HCT116 (cell line): ENCODE measurements around the gene TCHP. TPM values are rescaled to one million over a fixed set of nuclear protein-coding genes. Genes with fewer than 3 reads are reported as not detected.

Source experiments
- ATAC-seq: fragments of 200-7000 bp; cut with Tn5 transposase; 2 replicates; pipeline ENCODE4 v1.9.1; 2020; ENCODE audit warnings: mild to moderate bottlenecking, moderate library complexity
- BruUV-seq: library from RNA; stranded (reverse); fragments of 400-500 nt; replicated peaks from 2 replicates; lab custom pipeline; 2021; lab: Mats Ljungman, UMichigan
- CTCF ChIA-PET: fragments of 300-600 bp; sonication (Branson Sonifier 250); formaldehyde crosslinking; loops from one replicate; lab custom pipeline; 2021; ENCODE audit warnings: antibody characterized with exemption; lab: Charles Lee
- POLR2A ChIA-PET: fragments of 300-600, 350-600 bp; sonication (Branson Sonifier 250); formaldehyde crosslinking; loops from one replicate; lab custom pipeline; 2021; ENCODE audit warnings: antibody characterized with exemption; lab: Charles Lee
- RAD21 ChIA-PET, 2 experiments: fragments of 300-600 bp; sonication (Branson Sonifier 250); formaldehyde crosslinking; loops; one replicate each; lab custom pipeline; 2023; ENCODE audit warnings: low total read pairs in 2 of 2; ENCODE audit not compliant: uncharacterized antibody in 2 of 2, unreplicated experiment in 2 of 2, low non-redundant PET in 1 of 2; lab: Charles Lee
- DNase-seq: peaks from one replicate; pipeline ENCODE4 v3.0.0-alpha.2; 2010; ENCODE audit warnings: low read depth, low spot score
- H2AFZ ChIP-seq: fragments of 200-600 bp; shearing (Covaris generic), sonication (generic); 2 replicates; pipeline ENCODE4 v1.6.1; 2017; ENCODE audit warnings: low read depth, mixed run types, mixed read lengths, antibody characterized with exemption, low read length; ENCODE audit not compliant: poor library complexity, severe bottlenecking
- H3K27ac ChIP-seq: 2 replicates; pipeline ENCODE4 v1.5.1; 2012; ENCODE audit warnings: low read depth, low read length
- H3K27me3 ChIP-seq: fragments of 200-600 bp; sonication (generic); 2 replicates; pipeline ENCODE4 v1.6.1; 2016; ENCODE audit warnings: mixed run types, low read length, mixed read lengths; ENCODE audit not compliant: insufficient read depth
- H3K36me3 ChIP-seq, 2 experiments: fragments of 200-500 bp in 1 of 2; fragments of 200-600 bp in 1 of 2; sonication (Bioruptor generic) in 1 of 2; sonication (generic) in 1 of 2; 2 replicates each; pipeline versions ENCODE4 v1.5.1 to v1.6.1; 2014 to 2016; ENCODE audit warnings: low read length in 2 of 2, inconsistent platforms in 1 of 2, mixed read lengths in 1 of 2, mixed run types in 1 of 2; ENCODE audit not compliant: insufficient read depth in 2 of 2, control insufficient read depth in 1 of 2
- H3K4me1 ChIP-seq, 2 experiments: fragments of 200-600 bp in 1 of 2; sonication (generic) in 1 of 2; 2 replicates each; pipeline versions ENCODE4 v1.5.1 to v1.6.1; 2012 to 2017; ENCODE audit warnings: low read length in 2 of 2, inconsistent platforms in 1 of 2, mild to moderate bottlenecking in 1 of 2, mixed read lengths in 1 of 2, mixed run types in 1 of 2, moderate library complexity in 1 of 2; ENCODE audit not compliant: insufficient read depth in 2 of 2, control insufficient read depth in 1 of 2
- H3K4me2 ChIP-seq: fragments of 200-600 bp; sonication (generic); 2 replicates; pipeline ENCODE4 v1.6.1; 2017; ENCODE audit warnings: mixed run types, low read length, mixed read lengths
- H3K4me3 ChIP-seq, 2 experiments: fragments of 200-600 bp in 1 of 2; sonication (generic) in 1 of 2; replicated peaks in 1 of 2; 2 replicates each; pipeline ENCODE4 v1.5.1; 2011 to 2016; ENCODE audit warnings: low read length in 2 of 2, control low read depth in 1 of 2, low read depth in 1 of 2, mild to moderate bottlenecking in 1 of 2, mixed read lengths in 1 of 2, mixed run types in 1 of 2
- H3K79me2 ChIP-seq: fragments of 200-600 bp; sonication (generic); 2 replicates; pipeline ENCODE4 v1.6.1; 2017; ENCODE audit warnings: mild to moderate bottlenecking, mixed run types, low read length, moderate library complexity, mixed read lengths; ENCODE audit not compliant: insufficient read depth
- H3K9ac ChIP-seq: fragments of 200-600 bp; sonication (generic); 2 replicates; pipeline ENCODE4 v1.6.1; 2016; ENCODE audit warnings: low read length, mixed read lengths
- H3K9me2 ChIP-seq: fragments of 200-600 bp; sonication (generic), shearing (Covaris generic); 2 replicates; pipeline ENCODE4 v1.6.1; 2017; ENCODE audit warnings: mixed run types, mild to moderate bottlenecking, moderate library complexity; ENCODE audit not compliant: insufficient read depth
- H3K9me3 ChIP-seq, 2 experiments: fragments of 200-500 bp in 1 of 2; fragments of 200-600 bp in 1 of 2; sonication (Bioruptor generic) in 1 of 2; sonication (generic) in 1 of 2; 2 replicates each; pipeline ENCODE4 v1.6.1; 2014 to 2017; ENCODE audit warnings: low read length in 2 of 2, mixed read lengths in 2 of 2, inconsistent platforms in 1 of 2, low read depth in 1 of 2, mild to moderate bottlenecking in 1 of 2, mixed run types in 1 of 2, moderate library complexity in 1 of 2; ENCODE audit not compliant: control insufficient read depth in 1 of 2, insufficient read depth in 1 of 2
- H4K20me1 ChIP-seq: fragments of 200-600 bp; sonication (generic), shearing (Covaris generic); 2 replicates; pipeline ENCODE4 v1.6.1; 2017; ENCODE audit warnings: mixed run types, mild to moderate bottlenecking, moderate library complexity; ENCODE audit not compliant: insufficient read depth
- EGR1 ChIP-seq: IDR thresholded peaks from 2 replicates; pipeline ENCODE4 v1.6.1; 2012; ENCODE audit warnings: low read depth
- ELF1 ChIP-seq: IDR thresholded peaks from 2 replicates; pipeline ENCODE4 v1.6.1; 2012; ENCODE audit warnings: low read depth, borderline replicate concordance
- EZH2phosphoT487 ChIP-seq: fragments of 200-600 bp; IDR thresholded peaks from 2 replicates; pipeline ENCODE4 v1.6.1; 2018; ENCODE audit warnings: antibody characterized with exemption, borderline replicate concordance
- FOSL1 ChIP-seq: IDR thresholded peaks from 2 replicates; pipeline ENCODE4 v1.6.1; 2012; ENCODE audit warnings: low read depth
- JUND ChIP-seq: IDR thresholded peaks from 2 replicates; pipeline ENCODE4 v1.6.1; 2012
- POLR2A ChIP-seq: IDR thresholded peaks from 2 replicates; pipeline ENCODE4 v1.7.0; 2011; ENCODE audit warnings: borderline replicate concordance; ENCODE audit not compliant: insufficient read depth, insufficient read length; ENCODE audit errors: extremely low read depth
- POLR2AphosphoS5 ChIP-seq: IDR thresholded peaks from 2 replicates; pipeline ENCODE4 v1.6.1; 2011; ENCODE audit warnings: mild to moderate bottlenecking, low read depth, low read length, moderate library complexity
- SIN3A ChIP-seq: IDR thresholded peaks from 2 replicates; pipeline ENCODE4 v1.6.1; 2012; ENCODE audit warnings: low read depth
- SP1 ChIP-seq: IDR thresholded peaks from 2 replicates; pipeline ENCODE4 v1.6.1; 2012; ENCODE audit warnings: low read depth
- TCF7L2 ChIP-seq: IDR thresholded peaks from 2 replicates; pipeline ENCODE4 v1.7.0; 2011; ENCODE audit warnings: borderline replicate concordance, inconsistent platforms; ENCODE audit not compliant: insufficient read depth, insufficient read length; ENCODE audit errors: extremely low read depth
- YY1 ChIP-seq: IDR thresholded peaks from 2 replicates; pipeline ENCODE4 v1.6.1; 2011; ENCODE audit warnings: low read length, low read depth, moderate library complexity, mild to moderate bottlenecking; ENCODE audit not compliant: insufficient replicate concordance; ENCODE audit errors: extremely low read depth
- ZFX ChIP-seq: fragments of 450-650 bp; IDR thresholded peaks from 2 replicates; pipeline ENCODE4 v1.6.1; 2017
- ZNF274 ChIP-seq: fragments of 200-500 bp; sonication (Bioruptor generic); IDR thresholded peaks from 2 replicates; pipeline ENCODE4 v1.6.1; 2014; ENCODE audit warnings: mild to moderate bottlenecking, low read depth, low read length, inconsistent platforms
- intact Hi-C: fragments of 100-400 bp; cut with micrococcal nuclease; formaldehyde crosslinking; loops from 2 replicates; pipeline ENCODE4 v1.10.0; 2022
- total RNA-seq: library from RNA; stranded (reverse); gene quantifications from one replicate; pipeline ENCODE4 v1.2.1, GENCODE V29; 2021; ENCODE audit not compliant: unreplicated experiment
- TF ChIP-seq, protein P1 (sequence below): IDR thresholded peaks from 2 replicates; pipeline ENCODE4 v1.6.1; 2011; ENCODE audit warnings: mild to moderate bottlenecking, low read length, moderate library complexity; ENCODE audit not compliant: insufficient replicate concordance; ENCODE audit errors: extremely low read depth
- TF ChIP-seq, protein P2 (sequence below): IDR thresholded peaks from 2 replicates; pipeline ENCODE4 v1.6.1; 2012
- TF ChIP-seq, protein P3 (sequence below): IDR thresholded peaks from 2 replicates; pipeline ENCODE4 v1.6.1; 2012; ENCODE audit warnings: low read depth

TCHP gene
- total RNA-seq, 1 experiment from 2014 or later, result 17.3 TPM

DNA sequence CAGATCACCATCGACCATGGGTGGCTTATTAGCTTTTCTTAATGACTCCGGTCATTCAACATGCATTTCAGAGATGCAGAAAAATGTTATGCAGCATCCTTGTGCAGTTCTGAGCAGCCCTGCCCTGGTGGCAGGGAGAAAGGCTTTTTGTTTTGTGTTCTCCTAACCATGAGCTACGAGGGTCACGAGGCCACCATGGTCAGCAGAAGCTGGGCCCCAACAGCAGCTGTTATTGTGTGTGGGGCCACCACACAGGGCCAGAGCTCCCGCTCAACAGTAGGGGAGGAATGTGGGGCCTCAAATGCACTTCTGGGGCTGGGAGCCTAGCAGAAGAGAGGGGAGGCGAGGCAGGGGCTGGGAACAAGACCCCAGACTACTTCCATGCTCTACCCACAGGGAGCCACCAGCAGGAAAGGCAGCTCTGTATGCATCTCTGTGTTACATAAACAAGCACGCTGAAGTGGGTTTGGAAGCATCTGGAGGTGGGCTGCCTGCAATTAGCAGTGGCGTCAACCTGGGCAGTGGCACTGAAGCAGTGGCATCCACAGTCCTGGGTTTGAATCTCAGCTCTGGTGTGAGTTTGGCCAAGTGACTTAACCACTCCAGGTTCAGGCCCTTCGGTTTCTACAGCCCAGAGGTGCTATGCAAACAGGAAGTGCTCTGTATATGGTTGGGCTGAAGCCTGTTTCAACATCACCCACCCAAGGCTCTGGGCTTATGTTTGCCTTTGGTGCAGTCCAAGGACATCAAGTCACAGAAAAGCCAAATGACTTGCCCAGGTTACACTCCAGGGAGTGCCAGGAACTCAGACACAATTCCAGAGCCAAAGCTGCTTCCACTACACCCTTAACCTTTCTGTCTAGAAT, 36.0 kb upstream of the TCHP start:
- Histone ChIP-seq H3K27ac (no peak overlapping the region), H3K9ac (no peak overlapping the region), H3K79me2 (no peaks in the 10 kb centered on the region; the same call in 1 of the 2 replicates), H3K36me3 (no peaks in the 10 kb centered on the region), H3K4me3 (no peak overlapping the region), H3K9me2 (no peaks in the 10 kb centered on the region), H4K20me1 (no peaks in the 10 kb centered on the region), H3K4me2 (no peak overlapping the region), H2AFZ (no peak overlapping the region), H3K9me3 (no peaks in the 10 kb centered on the region), H3K27me3 (no peaks in the 10 kb centered on the region), H3K4me1 (0 out of 4 replicates have a peak, but pooled peaks cover 0 to 5% of the 10 kb centered on the region in 2 experiments)
- CTCF ChIA-PET, result interaction anchor here (3.3 kb wide), 1 partner anchor 11 kb away, joined by 9 read pairs; no protein-coding TSS in a partner anchor
- DNase-seq, result no peak
- RAD21 ChIA-PET, result no interaction called here
- ATAC-seq, result no peak
- no TSS peak for BruUV-seq
- POLR2A ChIA-PET, result no interaction called here
- no peak for TF ChIP-seq YY1
- TF ChIP-seq SP1, result no peak
- no peak for TF ChIP-seq EZH2phosphoT487
- TF ChIP-seq POLR2AphosphoS5, result no peak
- no peak for TF ChIP-seq TCF7L2
- no peak for TF ChIP-seq POLR2A
- TF ChIP-seq SIN3A, result no peak
- TF ChIP-seq, protein P1, sequence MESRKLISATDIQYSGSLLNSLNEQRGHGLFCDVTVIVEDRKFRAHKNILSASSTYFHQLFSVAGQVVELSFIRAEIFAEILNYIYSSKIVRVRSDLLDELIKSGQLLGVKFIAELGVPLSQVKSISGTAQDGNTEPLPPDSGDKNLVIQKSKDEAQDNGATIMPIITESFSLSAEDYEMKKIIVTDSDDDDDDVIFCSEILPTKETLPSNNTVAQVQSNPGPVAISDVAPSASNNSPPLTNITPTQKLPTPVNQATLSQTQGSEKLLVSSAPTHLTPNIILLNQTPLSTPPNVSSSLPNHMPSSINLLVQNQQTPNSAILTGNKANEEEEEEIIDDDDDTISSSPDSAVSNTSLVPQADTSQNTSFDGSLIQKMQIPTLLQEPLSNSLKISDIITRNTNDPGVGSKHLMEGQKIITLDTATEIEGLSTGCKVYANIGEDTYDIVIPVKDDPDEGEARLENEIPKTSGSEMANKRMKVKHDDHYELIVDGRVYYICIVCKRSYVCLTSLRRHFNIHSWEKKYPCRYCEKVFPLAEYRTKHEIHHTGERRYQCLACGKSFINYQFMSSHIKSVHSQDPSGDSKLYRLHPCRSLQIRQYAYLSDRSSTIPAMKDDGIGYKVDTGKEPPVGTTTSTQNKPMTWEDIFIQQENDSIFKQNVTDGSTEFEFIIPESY, result no peak
- no peak for TF ChIP-seq FOSL1
- TF ChIP-seq ELF1, result no peak
- no peak for TF ChIP-seq ZNF274
- TF ChIP-seq EGR1, result no peak
- no peak for TF ChIP-seq JUND
- TF ChIP-seq ZFX, result no peak
- TF ChIP-seq, protein P2, sequence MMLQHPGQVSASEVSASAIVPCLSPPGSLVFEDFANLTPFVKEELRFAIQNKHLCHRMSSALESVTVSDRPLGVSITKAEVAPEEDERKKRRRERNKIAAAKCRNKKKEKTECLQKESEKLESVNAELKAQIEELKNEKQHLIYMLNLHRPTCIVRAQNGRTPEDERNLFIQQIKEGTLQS, result no peak
- TF ChIP-seq, protein P3, sequence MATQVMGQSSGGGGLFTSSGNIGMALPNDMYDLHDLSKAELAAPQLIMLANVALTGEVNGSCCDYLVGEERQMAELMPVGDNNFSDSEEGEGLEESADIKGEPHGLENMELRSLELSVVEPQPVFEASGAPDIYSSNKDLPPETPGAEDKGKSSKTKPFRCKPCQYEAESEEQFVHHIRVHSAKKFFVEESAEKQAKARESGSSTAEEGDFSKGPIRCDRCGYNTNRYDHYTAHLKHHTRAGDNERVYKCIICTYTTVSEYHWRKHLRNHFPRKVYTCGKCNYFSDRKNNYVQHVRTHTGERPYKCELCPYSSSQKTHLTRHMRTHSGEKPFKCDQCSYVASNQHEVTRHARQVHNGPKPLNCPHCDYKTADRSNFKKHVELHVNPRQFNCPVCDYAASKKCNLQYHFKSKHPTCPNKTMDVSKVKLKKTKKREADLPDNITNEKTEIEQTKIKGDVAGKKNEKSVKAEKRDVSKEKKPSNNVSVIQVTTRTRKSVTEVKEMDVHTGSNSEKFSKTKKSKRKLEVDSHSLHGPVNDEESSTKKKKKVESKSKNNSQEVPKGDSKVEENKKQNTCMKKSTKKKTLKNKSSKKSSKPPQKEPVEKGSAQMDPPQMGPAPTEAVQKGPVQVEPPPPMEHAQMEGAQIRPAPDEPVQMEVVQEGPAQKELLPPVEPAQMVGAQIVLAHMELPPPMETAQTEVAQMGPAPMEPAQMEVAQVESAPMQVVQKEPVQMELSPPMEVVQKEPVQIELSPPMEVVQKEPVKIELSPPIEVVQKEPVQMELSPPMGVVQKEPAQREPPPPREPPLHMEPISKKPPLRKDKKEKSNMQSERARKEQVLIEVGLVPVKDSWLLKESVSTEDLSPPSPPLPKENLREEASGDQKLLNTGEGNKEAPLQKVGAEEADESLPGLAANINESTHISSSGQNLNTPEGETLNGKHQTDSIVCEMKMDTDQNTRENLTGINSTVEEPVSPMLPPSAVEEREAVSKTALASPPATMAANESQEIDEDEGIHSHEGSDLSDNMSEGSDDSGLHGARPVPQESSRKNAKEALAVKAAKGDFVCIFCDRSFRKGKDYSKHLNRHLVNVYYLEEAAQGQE, result no peak
- intact Hi-C loops, result no loop called here
